ENCODE data around the gene CAD. TPM values are rescaled to one million over a fixed set of nuclear protein-coding genes. Genes with fewer than 3 reads are reported as not detected.

Gene CAD
- total and polyA plus RNA-seq, 9 of the 15 experiments (the other 6 are each of a cell fraction or from before 2014, with no cell fraction given) = 7.5 to 126 (median 33.7) TPM

- Histone ChIP-seq H3K9me1 (ENCODE audit: control insufficient read depth, insufficient read depth, low read length) (no peaks in the 10 kb centered on the region), H3K27ac (ENCODE audit: extremely low read depth, low read depth, low read length) (no peak within 1 kb of the TSS), H3K9ac (ENCODE audit: insufficient read depth in 1 of 2, low read depth in 2 of 2, low read length in 2 of 2) (0 out of 4 replicates have a peak within 1 kb of the TSS, but pooled peaks of 1 of the 2 experiments have one; percentile 13), H3K4me3 (no peak within 1 kb of the TSS), H4K20me1 (replicated peaks; ENCODE audit: control insufficient read depth, insufficient read depth, low read length) (no peaks in the 10 kb centered on the region; the same call in 1 of the 2 replicates), H3K4me1 (replicated peaks in 1 of 2; ENCODE audit: control insufficient read depth in 2 of 2, insufficient read depth in 2 of 2, low read length in 2 of 2) (peaks cover 10 to 23% of the 10 kb centered on the region in 2 experiments), H2AFZ (ENCODE audit: low read depth, low read length) (no peak within 1 kb of the TSS), H3K79me2 (ENCODE audit: control insufficient read depth, insufficient read depth, low read length) (no peaks in the 10 kb centered on the region), H3K36me3 (ENCODE audit: control insufficient read depth, insufficient read depth, low read length) (no peaks in the 10 kb centered on the region), H3K4me2 (ENCODE audit: insufficient read depth, low read length) (no peak within 1 kb of the TSS), H3K9me3 (replicated peaks; ENCODE audit: control insufficient read depth, insufficient read depth, low read depth, low read length) (no peaks in the 10 kb centered on the region), H3K27me3 (ENCODE audit: control insufficient read depth in 2 of 2, insufficient read depth in 2 of 2, low read length in 2 of 2) (peaks cover 4 to 5% of the 10 kb centered on the region in 2 experiments; a peak in 2 of 5 replicates)
- DNase-seq (ENCODE audit: extremely low read depth in 1 of 4, low spot score in 3 of 4) (no peak), FAIRE-seq (no peak), ATAC-seq (no peak)
- CTCF ChIA-PET (ENCODE audit: low intra/inter-chr PET ratio) = interaction anchor here (0.6 kb wide), 1 partner anchor 26 kb away, joined by 4 read pairs; no protein-coding TSS in a partner anchor
- intact Hi-C loops (cut with micrococcal nuclease) (no loop called here), in situ Hi-C loops (cut with MboI) (no loop called here)
- WGBS (ENCODE audit: insufficient coverage, low coverage, missing lambda C conversion rate) = 57% methylated on average over 36 of the region's 39 CpGs
- POLR2A ChIA-PET = no interaction called here
- no TSS peak for BruUV-seq (replicated peaks)
- TF ChIP-seq ELK1 (CRISPR knock-in tag; IDR thresholded peaks at IDR 0.05) (no peak), RBM15 (IDR thresholded peaks at IDR 0.05; ENCODE audit: insufficient read depth, low read length) (no peak), BRCA1 (IDR thresholded peaks at IDR 0.05) (no peak), BRCA1 (CRISPR knock-in tag; IDR thresholded peaks at IDR 0.05) (no peak), HDAC3 (IDR thresholded peaks at IDR 0.05; ENCODE audit: borderline replicate concordance, partially characterized antibody) (no peak), SMARCA4 (IDR thresholded peaks at IDR 0.05) (no peak), VEZF1 (CRISPR knock-in tag; IDR thresholded peaks at IDR 0.05) (no peak), ZNF76 (CRISPR knock-in tag; IDR thresholded peaks at IDR 0.05; ENCODE audit: borderline replicate concordance) (no peak), U2AF1 (optimal IDR thresholded peaks at IDR 0.05; ENCODE audit: low read depth, low read length) (no peak), HSF4 (CRISPR knock-in tag; IDR thresholded peaks at IDR 0.05; ENCODE audit: borderline replicate concordance) (no peak), FOXK2 (conservative IDR thresholded peaks at IDR 0.05 in 1 of 2, IDR thresholded peaks at IDR 0.05 in 1 of 2; ENCODE audit: low read depth in 2 of 2) (no peak), STAG1 (CRISPR knock-in tag; IDR thresholded peaks at IDR 0.05; ENCODE audit: borderline replicate concordance) (no peak), THRB (CRISPR knock-in tag; conservative IDR thresholded peaks at IDR 0.05) (no peak), FOXP1 (CRISPR knock-in tag; IDR thresholded peaks at IDR 0.05) (no peak), PCBP1 (IDR thresholded peaks at IDR 0.05; ENCODE audit: low read depth, low read length, poor library complexity, severe bottlenecking) (no peak), JUND (IDR thresholded peaks at IDR 0.05; ENCODE audit: borderline replicate concordance, low read depth, low read length) (no peak), JUND (tag; IDR thresholded peaks at IDR 0.05; ENCODE audit: borderline replicate concordance, low read depth, low read length) (no peak), BHLHE40 (IDR thresholded peaks at IDR 0.05; ENCODE audit: low read length) (no peak), EP300 (IDR thresholded peaks at IDR 0.05; ENCODE audit: low read length) (no peak)
These were observed 58.3 kb downstream of the CAD start, which contains the start of gene DNAJC5G for GRCh38 chr2:27275211-27276150. TSS of gene DNAJC5G (plus strand) at chr2:27275433. CDS start at chr2:27276729, 1,296 bp downstream.
